Mesenchymal stem cell (in vitro differentiated cells and primary cell): ENCODE results near the gene SPSB1.

Experiments
- DNase-seq: peaks from one replicate; pipeline ENCODE4 v3.0.0-alpha.2; 2013
- H2AFZ ChIP-seq: one replicate; pipeline ENCODE4 v1.6.1; 2013; ENCODE audit warnings: low read depth, mild to moderate bottlenecking, control low read depth, inconsistent platforms, low read length, moderate library complexity
- H2AK5ac ChIP-seq: 2 replicates; pipeline ENCODE4 v1.6.1; 2013; ENCODE audit warnings: low read length, moderate library complexity, mild to moderate bottlenecking, inconsistent platforms; ENCODE audit not compliant: severe bottlenecking
- H2BK120ac ChIP-seq: one replicate; pipeline ENCODE4 v1.6.1; 2013; ENCODE audit warnings: low read depth, mild to moderate bottlenecking, inconsistent platforms, low read length, moderate library complexity
- H2BK12ac ChIP-seq, 2 experiments: one replicate each; pipeline ENCODE4 v1.6.1; 2013; ENCODE audit warnings: inconsistent platforms in 2 of 2, low read length in 2 of 2, mild to moderate bottlenecking in 2 of 2, moderate library complexity in 2 of 2, control low read depth in 1 of 2
- H2BK15ac ChIP-seq: one replicate; pipeline ENCODE4 v1.6.1; 2013; ENCODE audit warnings: mild to moderate bottlenecking, low read depth, inconsistent platforms; ENCODE audit not compliant: poor library complexity, severe bottlenecking
- H2BK5ac ChIP-seq: 2 replicates; pipeline ENCODE4 v1.6.1; 2013; ENCODE audit warnings: low read depth, mild to moderate bottlenecking, low read length, control low read depth, inconsistent platforms; ENCODE audit not compliant: poor library complexity, severe bottlenecking
- H3K14ac ChIP-seq, 2 experiments: one replicate each; pipeline ENCODE4 v1.6.1; 2013; ENCODE audit warnings: inconsistent platforms in 2 of 2, low read length in 2 of 2, control low read depth in 1 of 2, mild to moderate bottlenecking in 1 of 2, moderate library complexity in 1 of 2
- H3K18ac ChIP-seq, 2 experiments: one replicate each; pipeline ENCODE4 v1.6.1; 2013; ENCODE audit warnings: inconsistent platforms in 2 of 2, low read length in 2 of 2, control low read depth in 1 of 2, low read depth in 1 of 2, mild to moderate bottlenecking in 1 of 2
- H3K23ac ChIP-seq, 2 experiments: one replicate each; pipeline ENCODE4 v1.6.1; 2013; ENCODE audit warnings: inconsistent platforms in 2 of 2, low read length in 2 of 2, mild to moderate bottlenecking in 2 of 2, moderate library complexity in 2 of 2, control low read depth in 1 of 2
- H3K27ac ChIP-seq: 2 replicates; pipeline ENCODE4 v1.5.1; 2013; ENCODE audit warnings: mild to moderate bottlenecking, moderate library complexity, low read length, control low read depth, inconsistent platforms; ENCODE audit not compliant: poor library complexity, severe bottlenecking
- H3K27me3 ChIP-seq, 2 experiments: 2 replicates each; pipeline versions ENCODE4 v1.6.1 to v1.7.0; 2013; ENCODE audit warnings: low read length in 2 of 2, mild to moderate bottlenecking in 2 of 2, moderate library complexity in 2 of 2, control low read depth in 1 of 2, inconsistent platforms in 1 of 2; ENCODE audit not compliant: control insufficient read depth in 1 of 2, insufficient read depth in 1 of 2
- H3K36me3 ChIP-seq, 2 experiments: 2 replicates each; pipeline versions ENCODE4 v1.6.1 to v1.7.0; 2013; ENCODE audit warnings: low read length in 2 of 2, control low read depth in 1 of 2, inconsistent platforms in 1 of 2, low read depth in 1 of 2, mild to moderate bottlenecking in 1 of 2; ENCODE audit not compliant: insufficient read depth in 2 of 2, control insufficient read depth in 1 of 2
- H3K4ac ChIP-seq, 2 experiments: one replicate each; pipeline ENCODE4 v1.6.1; 2013; ENCODE audit warnings: inconsistent platforms in 2 of 2, low read length in 2 of 2, mild to moderate bottlenecking in 2 of 2, moderate library complexity in 2 of 2, control low read depth in 1 of 2, low read depth in 1 of 2
- H3K4me1 ChIP-seq: 2 replicates; pipeline ENCODE4 v1.6.1; 2013; ENCODE audit warnings: low read depth, low read length, control low read depth; ENCODE audit not compliant: control insufficient read depth, insufficient read depth
- H3K4me2 ChIP-seq: 2 replicates; pipeline ENCODE4 v1.6.1; 2013; ENCODE audit warnings: low read length, mild to moderate bottlenecking, inconsistent platforms; ENCODE audit not compliant: poor library complexity, severe bottlenecking
- H3K4me3 ChIP-seq, 2 experiments: 2 replicates each; pipeline versions ENCODE4 v1.5.1 to v1.7.0; 2013; ENCODE audit warnings: low read length in 2 of 2, mild to moderate bottlenecking in 2 of 2, control low read depth in 1 of 2, low read depth in 1 of 2; ENCODE audit not compliant: insufficient read depth in 1 of 2
- H3K79me1 ChIP-seq: replicated peaks from 2 replicates; pipeline ENCODE4 v1.6.1; 2013; ENCODE audit warnings: mild to moderate bottlenecking, control low read depth, low read length, inconsistent platforms; ENCODE audit not compliant: poor library complexity, severe bottlenecking
- H3K9ac ChIP-seq: 2 replicates; pipeline ENCODE4 v1.7.0; 2013; ENCODE audit warnings: mild to moderate bottlenecking, low read length, moderate library complexity
- H3K9me3 ChIP-seq: 2 replicates; pipeline ENCODE4 v1.7.0; 2013; ENCODE audit warnings: mild to moderate bottlenecking, low read length; ENCODE audit not compliant: control insufficient read depth
- H4K8ac ChIP-seq: one replicate; pipeline ENCODE4 v1.6.1; 2013; ENCODE audit warnings: inconsistent platforms, mild to moderate bottlenecking, low read length, moderate library complexity
- H4K91ac ChIP-seq: one replicate; pipeline ENCODE4 v1.6.1; 2013; ENCODE audit warnings: mild to moderate bottlenecking, low read length, inconsistent platforms
- WGBS: methylation state at CpG from one replicate; pipeline ENCODE4 v1.1.7; 2013; ENCODE audit warnings: mixed read lengths; 5-methylcytosine and 5-hydroxymethylcytosine counted together

Gene SPSB1

DNA sequence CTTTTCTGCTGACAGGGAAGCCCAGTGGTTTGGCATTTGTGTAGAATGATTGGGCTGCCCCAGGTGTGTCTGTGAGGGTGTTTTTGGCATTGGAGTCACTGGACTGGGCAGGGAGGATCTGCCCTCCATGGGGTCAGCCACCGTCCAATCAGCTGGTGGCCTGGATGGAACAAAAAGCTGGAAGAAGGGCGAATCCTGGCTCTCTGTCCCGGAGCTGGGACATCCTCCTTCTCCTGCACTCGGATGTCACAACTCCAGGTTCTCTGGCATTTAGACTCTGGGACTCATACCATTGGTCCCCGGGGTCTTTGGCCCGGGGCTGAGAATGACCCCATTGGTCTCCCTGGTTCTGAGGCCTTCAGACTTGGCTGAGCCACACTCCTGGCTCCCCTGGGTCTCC lies 11.2 kb downstream of the SPSB1 start:
- Histone ChIP-seq H4K8ac (no peak overlapping the region), H3K23ac (no peak overlapping the region), H2BK15ac (peak overlapping the region; percentile 77), H3K14ac (no peak overlapping the region), H3K4me1 (peaks cover 57% of the 10 kb centered on the region), H3K9ac (peak overlapping the region; percentile 58), H3K4me2 (no peak overlapping the region), H3K79me1 (peaks cover 1% of the 10 kb centered on the region), H2BK5ac (no peak overlapping the region), H2AK5ac (peak overlapping the region; percentile 57), H3K9me3 (no peaks in the 10 kb centered on the region), H2BK12ac (peak overlapping the region; percentile 2 to 50), H2AFZ (no peak overlapping the region), H4K91ac (peak overlapping the region; percentile 30), H3K18ac (peak overlapping the region in 1 of 2 experiments; percentile 25), H3K4ac (peak overlapping the region; percentile 9 to 71), H3K36me3 (peaks cover 34 to 60% of the 10 kb centered on the region in 2 experiments), H3K27me3 (no peaks in the 10 kb centered on the region), H3K27ac (peak overlapping the region; percentile 66), H3K4me3 (no peak overlapping the region), H2BK120ac (no peak overlapping the region)
- no peak for DNase-seq
- WGBS, result 92% methylated on average over 6 of the region's 6 CpGs

- Histone ChIP-seq H3K18ac (peak overlapping the region in 1 of 2 experiments; percentile 54), H3K27ac (no peak overlapping the region), H2BK12ac (peak overlapping the region in 1 of 2 experiments; percentile 75), H4K91ac (peak overlapping the region; percentile 36), H3K79me1 (peaks cover 1% of the 10 kb centered on the region), H3K9me3 (no peaks in the 10 kb centered on the region), H3K4me2 (no peak overlapping the region), H2BK5ac (no peak overlapping the region), H2BK15ac (no peak overlapping the region), H3K9ac (no peak overlapping the region), H3K4ac (no peak overlapping the region), H3K23ac (no peak overlapping the region), H3K27me3 (no peaks in the 10 kb centered on the region), H2AFZ (no peak overlapping the region), H3K36me3 (peaks cover 36 to 57% of the 10 kb centered on the region in 2 experiments), H3K4me3 (no peak overlapping the region), H3K4me1 (peaks cover 58% of the 10 kb centered on the region), H4K8ac (no peak overlapping the region), H3K14ac (peak overlapping the region in 1 of 2 experiments; percentile 19), H2AK5ac (no peak overlapping the region), H2BK120ac (no peak overlapping the region)
- no peak for DNase-seq
- WGBS, result 96% methylated on average over 14 of the region's 14 CpGs
These were observed 12.5 kb downstream of the SPSB1 start for GRCh38 chr1:9305216-9305615.

DNA sequence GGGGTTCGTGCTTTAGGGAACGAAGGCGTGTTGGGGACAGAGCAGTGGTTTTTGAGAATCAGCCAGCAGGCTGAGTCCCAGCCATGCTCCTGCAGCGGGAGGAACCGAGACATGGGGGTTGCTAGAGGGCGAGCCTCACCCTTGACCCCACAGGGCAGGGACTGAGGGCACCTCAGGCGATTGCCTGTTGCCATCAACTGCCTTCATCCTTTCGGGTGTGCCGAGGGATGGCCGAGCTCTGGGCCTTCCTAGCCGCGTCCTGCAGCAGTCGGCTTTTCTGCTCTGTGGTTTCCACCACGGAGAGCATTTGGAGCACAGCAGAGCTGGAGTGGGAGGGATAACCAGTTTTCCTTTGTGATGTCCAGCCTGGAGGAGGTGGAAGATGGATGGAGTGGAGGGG lies 13.3 kb downstream of the SPSB1 start:
- H3K27me3 ChIP-seq, result no peaks in the 10 kb centered on the region
- H3K4ac ChIP-seq, result no peak overlapping the region
- no peak overlapping the region for H2BK5ac ChIP-seq
- peaks cover 51% of the 10 kb centered on the region for H3K4me1 ChIP-seq
- peaks cover 1% of the 10 kb centered on the region for H3K79me1 ChIP-seq
- H3K36me3 ChIP-seq, result peaks cover 31 to 55% of the 10 kb centered on the region in 2 experiments
- no peak overlapping the region for H3K27ac ChIP-seq
- DNase-seq, result no peak
- H3K14ac ChIP-seq, result peak overlapping the region in 1 of 2 experiments; percentile 68
- 96% methylated on average over 14 of the region's 14 CpGs for WGBS
- H2AFZ ChIP-seq, result no peak overlapping the region
- H3K18ac ChIP-seq, result peak overlapping the region in 1 of 2 experiments; percentile 25
- no peak overlapping the region for H2BK120ac ChIP-seq
- no peak overlapping the region for H4K8ac ChIP-seq
- H3K9me3 ChIP-seq, result no peaks in the 10 kb centered on the region
- H3K23ac ChIP-seq, result no peak overlapping the region
- H4K91ac ChIP-seq, result peak overlapping the region; percentile 18
- H3K9ac ChIP-seq, result no peak overlapping the region
- H3K4me3 ChIP-seq, result no peak overlapping the region
- no peak overlapping the region for H3K4me2 ChIP-seq
- peak overlapping the region in 1 of 2 experiments; percentile 0 for H2BK12ac ChIP-seq
- H2AK5ac ChIP-seq, result no peak overlapping the region
- H2BK15ac ChIP-seq, result no peak overlapping the region

- Histone ChIP-seq H3K4me1 (peaks cover 49% of the 10 kb centered on the region), H3K14ac (no peak overlapping the region), H2AK5ac (no peak overlapping the region), H3K27me3 (no peaks in the 10 kb centered on the region), H3K79me1 (peaks cover 1% of the 10 kb centered on the region), H2BK5ac (no peak overlapping the region), H2AFZ (no peak overlapping the region), H2BK120ac (no peak overlapping the region), H3K4me2 (no peak overlapping the region), H3K9ac (no peak overlapping the region), H3K23ac (no peak overlapping the region), H3K36me3 (peaks cover 21 to 44% of the 10 kb centered on the region in 2 experiments), H2BK12ac (no peak overlapping the region), H2BK15ac (no peak overlapping the region), H3K4me3 (no peak overlapping the region), H4K8ac (no peak overlapping the region), H3K9me3 (no peaks in the 10 kb centered on the region), H3K18ac (no peak overlapping the region), H4K91ac (no peak overlapping the region), H3K4ac (no peak overlapping the region), H3K27ac (no peak overlapping the region)
- WGBS, result 95% methylated on average over 10 of the region's 10 CpGs
- no peak for DNase-seq
These were observed 14.6 kb downstream of the SPSB1 start for GRCh38 chr1:9307303-9307702.
